CD4-positive, alpha-beta T cell (primary cell): ENCODE results near the gene DDX31. TPM values are rescaled to one million over a fixed set of nuclear protein-coding genes. Genes with fewer than 3 reads are reported as not detected.
"Not testable (repeated sequence)": the region's sequence is repeated elsewhere in the genome, so short reads cannot be mapped to it uniquely, and the experiment has no call there.

Experiments
- ATAC-seq: fragments of 200-7000 bp; cut with Tn5 transposase; one replicate; pipeline ENCODE4 v1.10.0; 2022; ENCODE audit warnings: mild to moderate bottlenecking; ENCODE audit not compliant: poor library complexity
- CTCF ChIA-PET: fragments of 350-600 bp; sonication (Branson Sonifier 250); formaldehyde crosslinking; loops from one replicate; lab custom pipeline; 2021; ENCODE audit warnings: antibody characterized with exemption, inconsistent platforms; lab: Charles Lee
- POLR2A ChIA-PET: fragments of 350-600 bp; sonication (Branson Sonifier 250); formaldehyde crosslinking; loops from one replicate; lab custom pipeline; 2021; ENCODE audit warnings: antibody characterized with exemption, inconsistent platforms; lab: Charles Lee
- DNase-seq, 14 experiments: peaks; one replicate each; pipeline ENCODE4 v3.0.0-alpha.2; 2013 to 2020; ENCODE audit warnings: mixed read lengths in 2 of 14
- H3K27ac ChIP-seq, 2 donors: one replicate each; pipeline versions ENCODE4 v1.5.1 to v1.7.0; 2013; ENCODE audit warnings: low read length in 2 of 2, low read depth in 1 of 2, mild to moderate bottlenecking in 1 of 2
- H3K27me3 ChIP-seq, 2 experiments: 1 replicate in 1 of 2; 2 replicates in 1 of 2; pipeline versions ENCODE4 v1.6.1 to v1.7.0; 2013; ENCODE audit warnings: low read length in 2 of 2, control low read depth in 1 of 2, mild to moderate bottlenecking in 1 of 2, moderate library complexity in 1 of 2; ENCODE audit not compliant: insufficient read depth in 2 of 2, control insufficient read depth in 1 of 2
- H3K36me3 ChIP-seq: one replicate; pipeline ENCODE4 v1.6.1; 2013; ENCODE audit warnings: low read length, control low read depth; ENCODE audit not compliant: insufficient read depth
- H3K4me1 ChIP-seq: one replicate; pipeline ENCODE4 v1.6.1; 2013; ENCODE audit warnings: low read length, control low read depth; ENCODE audit not compliant: insufficient read depth
- H3K4me3 ChIP-seq: one replicate; pipeline ENCODE4 v1.5.1; 2013; ENCODE audit warnings: mild to moderate bottlenecking, low read length, moderate library complexity
- H3K9me3 ChIP-seq, 2 experiments: 1 replicate in 1 of 2; 2 replicates in 1 of 2; pipeline versions ENCODE4 v1.6.1 to v1.7.0; 2013; ENCODE audit warnings: low read length in 2 of 2, mild to moderate bottlenecking in 2 of 2, control low read depth in 1 of 2, moderate library complexity in 1 of 2; ENCODE audit not compliant: control insufficient read depth in 1 of 2, insufficient read depth in 1 of 2
- H3K27ac Mint-ChIP-seq: one replicate; pipeline ENCODE4 v1.8.0; 2020; ENCODE audit warnings: mixed read lengths
- H3K27me3 Mint-ChIP-seq: one replicate; pipeline ENCODE4 v1.8.0; 2021; ENCODE audit warnings: mixed read lengths
- H3K36me3 Mint-ChIP-seq: one replicate; pipeline ENCODE4 v1.8.0; 2021; ENCODE audit warnings: low read depth, mixed read lengths
- H3K4me1 Mint-ChIP-seq: one replicate; pipeline ENCODE4 v1.8.0; 2021; ENCODE audit warnings: low read depth, mixed read lengths
- H3K4me3 Mint-ChIP-seq: one replicate; pipeline ENCODE4 v1.8.0; 2020; ENCODE audit warnings: mild to moderate bottlenecking, mixed read lengths
- H3K9me3 Mint-ChIP-seq: one replicate; pipeline ENCODE4 v1.8.0; 2020; ENCODE audit warnings: mixed read lengths
- CTCF ChIP-seq: fragments of 200-600 bp; IDR thresholded peaks from one replicate; pipeline ENCODE4 v1.8.0; 2022; ENCODE audit warnings: antibody characterized with exemption, mild to moderate bottlenecking
- intact Hi-C, 2 experiments: fragments of 100-400 bp; cut with DNase I in 1 of 2; cut with micrococcal nuclease in 1 of 2; formaldehyde crosslinking; loops; one replicate each; pipeline versions ENCODE4 v1.15.1 to v1.9.0; 2023 to 2025; cut with DNase I, micrococcal nuclease
- total RNA-seq, 174 experiments: library from RNA in 2 of 174; stranded (reverse) in 2 of 174; gene quantifications; one replicate each; pipeline ENCODE4 v1.2.3 and lab custom pipeline; 2021 to 2026

DDX31 gene
- total RNA-seq, 2 experiments from 2014 or later, result 11.0 to 11.3 TPM

GRCh38 chr9:132572921-132573320 is 96.9 kb downstream of the DDX31 start:
- no peaks in the 10 kb centered on the region for H3K4me1 ChIP-seq
- Mint-ChIP-seq H3K4me1 (no peaks in the 10 kb centered on the region), H3K27me3 (peaks cover 42% of the 10 kb centered on the region), H3K9me3 (no peaks in the 10 kb centered on the region), H3K4me3 (no peak overlapping the region), H3K36me3 (no peaks in the 10 kb centered on the region), H3K27ac (no peak overlapping the region)
- no peak for TF ChIP-seq CTCF
- H3K27ac ChIP-seq, result no peak overlapping the region
- ATAC-seq (no peak), DNase-seq (no peak)
- H3K4me3 ChIP-seq, result no peak overlapping the region
- ChIA-PET CTCF (no interaction called here), POLR2A (no interaction called here)
- H3K36me3 ChIP-seq, result no peaks in the 10 kb centered on the region
- intact Hi-C loops, result no loop called here
- H3K27me3 ChIP-seq, result peaks cover 28 to 38% of the 10 kb centered on the region in 2 experiments
- H3K9me3 ChIP-seq, result peaks cover 0 to 5% of the 10 kb centered on the region in 2 experiments

- peaks cover 33% of the 10 kb centered on the region for H3K27me3 Mint-ChIP-seq
- TF ChIP-seq CTCF, result no peak
- DNase-seq (no peak), ATAC-seq (no peak)
- H3K27ac ChIP-seq, result no peak overlapping the region
- H3K27me3 ChIP-seq, result peaks cover 28 to 29% of the 10 kb centered on the region in 2 experiments
- no peaks in the 10 kb centered on the region for H3K4me1 Mint-ChIP-seq
- H3K4me1 ChIP-seq, result no peaks in the 10 kb centered on the region
- no peaks in the 10 kb centered on the region for H3K36me3 Mint-ChIP-seq
- ChIA-PET POLR2A (no interaction called here), CTCF (no interaction called here)
- peaks cover 0 to 5% of the 10 kb centered on the region in 2 experiments for H3K9me3 ChIP-seq
- intact Hi-C loops, result no loop called here
- H3K27ac Mint-ChIP-seq, result no peak overlapping the region
- H3K4me3 ChIP-seq, result no peak overlapping the region
- H3K4me3 Mint-ChIP-seq, result no peak overlapping the region
- no peaks in the 10 kb centered on the region for H3K9me3 Mint-ChIP-seq
- H3K36me3 ChIP-seq, result no peaks in the 10 kb centered on the region
These were observed 97.8 kb downstream of the DDX31 start for GRCh38 chr9:132571806-132572600.

- not testable (repeated sequence) for H3K9me3 Mint-ChIP-seq
- CTCF ChIA-PET, result interaction anchor here (0.6 kb wide), 1 partner anchor 7 kb away, joined by 3 read pairs; no protein-coding TSS in a partner anchor
These were observed 101.0 kb downstream of the DDX31 start for GRCh38 chr9:132568787-132569186.

More at GRCh38 chr9:132568787-132569186, 101.0 kb downstream of the DDX31 start:
- ATAC-seq, H3K4me1 ChIP-seq, H3K27ac ChIP-seq, H3K27ac Mint-ChIP-seq, H3K4me3 ChIP-seq, POLR2A ChIA-PET, H3K36me3 Mint-ChIP-seq, DNase-seq, intact Hi-C loops, H3K9me3 ChIP-seq, H3K27me3 ChIP-seq, H3K36me3 ChIP-seq, H3K4me3 Mint-ChIP-seq, H3K4me1 Mint-ChIP-seq: not testable (repeated sequence)
- peaks cover 26% of the 10 kb centered on the region for H3K27me3 Mint-ChIP-seq
